GM23248 (cell line): ENCODE measurements around the gene PHACTR3. TPM values are rescaled to one million over a fixed set of nuclear protein-coding genes. Genes with fewer than 3 reads are reported as not detected.

Experiments used
- DNase-seq: peaks from one replicate; pipeline ENCODE4 v3.0.0-alpha.2; 2015
- H2AFZ ChIP-seq: fragments of 200-600 bp; sonication (generic); 2 replicates; pipeline ENCODE4 v1.6.1; 2016; ENCODE audit warnings: antibody characterized with exemption
- H3F3A ChIP-seq: fragments of 200-600 bp; sonication (generic); 2 replicates; pipeline ENCODE4 v1.6.1; 2016; ENCODE audit warnings: mild to moderate bottlenecking, antibody characterized with exemption, mixed run types; ENCODE audit not compliant: insufficient read depth
- H3K27ac ChIP-seq: fragments of 200-600 bp; sonication (generic); 2 replicates; pipeline ENCODE4 v1.5.1; 2016; ENCODE audit warnings: mild to moderate bottlenecking
- H3K27me3 ChIP-seq: fragments of 200-600 bp; sonication (generic); replicated peaks from 2 replicates; pipeline ENCODE4 v1.6.1; 2016; ENCODE audit warnings: mild to moderate bottlenecking; ENCODE audit not compliant: insufficient read depth
- H3K36me3 ChIP-seq: fragments of 200-600 bp; sonication (generic); 2 replicates; pipeline ENCODE4 v1.6.1; 2016; ENCODE audit warnings: low read depth, mild to moderate bottlenecking
- H3K4me1 ChIP-seq: fragments of 200-600 bp; sonication (generic); 2 replicates; pipeline ENCODE4 v1.6.1; 2016; ENCODE audit warnings: mild to moderate bottlenecking; ENCODE audit not compliant: insufficient read depth
- H3K4me2 ChIP-seq: fragments of 200-600 bp; sonication (generic); one replicate; pipeline ENCODE4 v1.6.1; 2016; ENCODE audit warnings: mild to moderate bottlenecking; ENCODE audit not compliant: unreplicated experiment
- H3K4me3 ChIP-seq: fragments of 200-600 bp; sonication (generic); 2 replicates; pipeline ENCODE4 v1.5.1; 2016; ENCODE audit warnings: mild to moderate bottlenecking
- H3K79me2 ChIP-seq: fragments of 200-600 bp; sonication (generic); 2 replicates; pipeline ENCODE4 v1.6.1; 2016; ENCODE audit warnings: mild to moderate bottlenecking; ENCODE audit not compliant: insufficient read depth
- H3K9ac ChIP-seq: fragments of 200-600 bp; sonication (generic); 2 replicates; pipeline ENCODE4 v1.6.1; 2016; ENCODE audit warnings: mild to moderate bottlenecking
- H3K9me2 ChIP-seq: fragments of 200-600 bp; sonication (generic); 2 replicates; pipeline ENCODE4 v1.6.1; 2016; ENCODE audit warnings: mixed run types, mild to moderate bottlenecking, moderate library complexity; ENCODE audit not compliant: insufficient read depth
- H3K9me3 ChIP-seq: fragments of 200-600 bp; sonication (generic); one replicate; pipeline ENCODE4 v1.6.1; 2017; ENCODE audit warnings: low read depth
- H4K20me1 ChIP-seq: fragments of 200-600 bp; sonication (generic); 2 replicates; pipeline ENCODE4 v1.6.0; 2016; ENCODE audit not compliant: insufficient read depth
- EZH2 ChIP-seq: fragments of 200-600 bp; sonication (generic); IDR thresholded peaks from 2 replicates; pipeline ENCODE4 v1.6.1; 2018; ENCODE audit warnings: antibody characterized with exemption, mild to moderate bottlenecking; ENCODE audit not compliant: insufficient read depth, poor library complexity, severe bottlenecking
- EZH2phosphoT487 ChIP-seq: fragments of 200-600 bp; sonication (generic); IDR thresholded peaks from 2 replicates; pipeline ENCODE4 v1.6.1; 2018; ENCODE audit warnings: antibody characterized with exemption, moderate library complexity, mild to moderate bottlenecking, low read depth; ENCODE audit not compliant: insufficient read depth
- WGBS, 2 experiments: methylation state at CpG; one replicate each; pipeline ENCODE4 v1.1.6; 2015 to 2017; ENCODE audit warnings: low lambda C conversion rate in 2 of 2, low coverage in 1 of 2; ENCODE audit errors: missing lambda C conversion rate in 2 of 2; 5-methylcytosine and 5-hydroxymethylcytosine counted together
- in situ Hi-C: fragments of 300-500 bp; cut with MboI; formaldehyde crosslinking; loops from 2 replicates; pipeline ENCODE4 v1.15.0; 2020
- polyA plus RNA-seq: library from polyadenylated mRNA; unstranded; fragments of >200 nt; fragmentation: Nextera tagmentation; extraction: Ambion mirVana; gene quantifications from 2 replicates; pipeline ENCODE4 v1.2.1, GENCODE V29; 2016
- total RNA-seq: library from RNA; depleted of rRNA; stranded (reverse); fragments of >200 nt; shearing (Covaris generic); gene quantifications from 2 replicates; pipeline ENCODE4 v1.2.3, GENCODE V29; 2014

The PHACTR3 gene
- total and polyA plus RNA-seq, 2 experiments from 2014 or later: not detected

- Histone ChIP-seq H3K9me2 (no peaks in the 10 kb centered on the region), H3K9me3 (no peaks in the 10 kb centered on the region), H3K4me2 (no peak overlapping the region), H3K27ac (no peak overlapping the region), H2AFZ (no peak overlapping the region), H3K27me3 (no peaks in the 10 kb centered on the region; the same call in 1 of the 2 replicates), H3K9ac (no peak overlapping the region), H3F3A (no peaks in the 10 kb centered on the region), H3K4me3 (no peak overlapping the region), H3K36me3 (no peaks in the 10 kb centered on the region), H3K79me2 (no peaks in the 10 kb centered on the region), H4K20me1 (no peaks in the 10 kb centered on the region), H3K4me1 (no peaks in the 10 kb centered on the region)
- 12 to 14% methylated on average over 3 of the region's 3 CpGs for WGBS, 2 experiments
- DNase-seq: no peak
- TF ChIP-seq EZH2 (no peak), EZH2phosphoT487 (no peak)
- in situ Hi-C loops: no loop called here
Measured at GRCh38 chr20:59688356-59688755, 84.0 kb downstream of the PHACTR3 start.

- in situ Hi-C loops: no loop called here
- H3K4me2 ChIP-seq: no peak overlapping the region
- H3K36me3 ChIP-seq: no peaks in the 10 kb centered on the region
- no peaks in the 10 kb centered on the region for H3K79me2 ChIP-seq
- H3F3A ChIP-seq: no peaks in the 10 kb centered on the region
- DNase-seq: no peak
- H3K27me3 ChIP-seq: no peaks in the 10 kb centered on the region
- H2AFZ ChIP-seq: no peak overlapping the region
- TF ChIP-seq EZH2phosphoT487: no peak
- no peak for TF ChIP-seq EZH2
- 16 to 26% methylated on average over 7 of the region's 7 CpGs for WGBS, 2 experiments
- no peaks in the 10 kb centered on the region for H4K20me1 ChIP-seq
- no peak overlapping the region for H3K9ac ChIP-seq
- H3K4me1 ChIP-seq: no peaks in the 10 kb centered on the region
- no peak overlapping the region for H3K4me3 ChIP-seq
- H3K27ac ChIP-seq: no peak overlapping the region
- H3K9me3 ChIP-seq: no peaks in the 10 kb centered on the region
- H3K9me2 ChIP-seq: no peaks in the 10 kb centered on the region
Measured at GRCh38 chr20:59688999-59689398, 84.7 kb downstream of the PHACTR3 start.

- Histone ChIP-seq H3K27me3 (no peaks in the 10 kb centered on the region), H3F3A (no peaks in the 10 kb centered on the region), H3K4me1 (no peaks in the 10 kb centered on the region), H3K9ac (no peak overlapping the region), H3K4me2 (no peak overlapping the region), H3K9me3 (no peaks in the 10 kb centered on the region), H3K36me3 (no peaks in the 10 kb centered on the region), H4K20me1 (no peaks in the 10 kb centered on the region), H3K9me2 (no peaks in the 10 kb centered on the region), H2AFZ (no peak overlapping the region), H3K4me3 (no peak overlapping the region), H3K79me2 (no peaks in the 10 kb centered on the region), H3K27ac (no peak overlapping the region)
- no peak for DNase-seq
- no peak for TF ChIP-seq EZH2phosphoT487
- TF ChIP-seq EZH2: no peak
- WGBS, 2 experiments: 26 to 45% methylated on average over 4 of the region's 4 CpGs
- in situ Hi-C loops: no loop called here
Measured at GRCh38 chr20:59690101-59690500, 85.8 kb downstream of the PHACTR3 start.

- no peak overlapping the region for H2AFZ ChIP-seq
- H3K36me3 ChIP-seq: no peaks in the 10 kb centered on the region
- no peaks in the 10 kb centered on the region for H4K20me1 ChIP-seq
- H3K4me1 ChIP-seq: no peaks in the 10 kb centered on the region
- H3K9me3 ChIP-seq: no peaks in the 10 kb centered on the region
- in situ Hi-C loops: no loop called here
- H3K27ac ChIP-seq: no peak overlapping the region
- H3K79me2 ChIP-seq: no peaks in the 10 kb centered on the region
- WGBS, 2 experiments: 27 to 29% methylated on average over 4 of the region's 4 CpGs
- no peak for TF ChIP-seq EZH2phosphoT487
- TF ChIP-seq EZH2: no peak
- no peak for DNase-seq
- H3K27me3 ChIP-seq: no peaks in the 10 kb centered on the region
- H3K9ac ChIP-seq: no peak overlapping the region
- no peak overlapping the region for H3K4me2 ChIP-seq
- H3F3A ChIP-seq: no peaks in the 10 kb centered on the region
- no peak overlapping the region for H3K4me3 ChIP-seq
- H3K9me2 ChIP-seq: no peaks in the 10 kb centered on the region
Measured at GRCh38 chr20:59690976-59691375, 86.6 kb downstream of the PHACTR3 start.

- Histone ChIP-seq H3K4me1 (no peaks in the 10 kb centered on the region), H3K9me2 (no peaks in the 10 kb centered on the region), H3K4me3 (no peak overlapping the region), H3K27ac (no peak overlapping the region), H3K9ac (no peak overlapping the region), H3K27me3 (no peaks in the 10 kb centered on the region), H3F3A (no peaks in the 10 kb centered on the region), H3K36me3 (no peaks in the 10 kb centered on the region), H4K20me1 (no peaks in the 10 kb centered on the region), H2AFZ (no peak overlapping the region), H3K4me2 (no peak overlapping the region), H3K79me2 (no peaks in the 10 kb centered on the region), H3K9me3 (no peaks in the 10 kb centered on the region)
- WGBS, 2 experiments: 17 to 30% methylated on average over 3 of the region's 3 CpGs
- in situ Hi-C loops: no loop called here
- no peak for TF ChIP-seq EZH2
- DNase-seq: no peak
Measured at GRCh38 chr20:59692139-59692538, 87.8 kb downstream of the PHACTR3 start.
